ENCODE measurements around the gene RAB11FIP4. TPM values are rescaled to one million over a fixed set of nuclear protein-coding genes. Genes with fewer than 3 reads are reported as not detected.

Gene RAB11FIP4
- total and polyA plus RNA-seq, 9 of the 15 experiments (the other 6 are each of a cell fraction or from before 2014, with no cell fraction given): 0.62 to 16.6 (median 8.9) TPM

GRCh38 chr17:31457391-31458234 is 66.1 kb downstream of the RAB11FIP4 start (continued):
- TF ChIP-seq ZNF764 (CRISPR knock-in tag; IDR thresholded peaks at IDR 0.05; ENCODE audit: low read depth): no peak
- no peak for TF ChIP-seq KLF1 (tag; IDR thresholded peaks at IDR 0.05)
- no peak for TF ChIP-seq FOXJ2 (tag; IDR thresholded peaks at IDR 0.05)
- TF ChIP-seq ID3 (CRISPR knock-in tag; IDR thresholded peaks at IDR 0.05): no peak
- no peak for TF ChIP-seq ID3 (tag; IDR thresholded peaks at IDR 0.05)
- no peak for TF ChIP-seq MTA3 (IDR thresholded peaks at IDR 0.05; ENCODE audit: borderline replicate concordance)
- TF ChIP-seq GTF2B (IDR thresholded peaks at IDR 0.05; ENCODE audit: extremely low read depth, insufficient read length): no peak
- TF ChIP-seq DNMT1 (IDR thresholded peaks at IDR 0.05): no peak
- no peak for TF ChIP-seq ELF2 (CRISPR knock-in tag; IDR thresholded peaks at IDR 0.05)
- TF ChIP-seq MEF2D (tag; conservative IDR thresholded peaks at IDR 0.05; ENCODE audit: low read depth): no peak
- no peak for TF ChIP-seq ZNF431 (CRISPR knock-in tag; IDR thresholded peaks at IDR 0.05)
- TF ChIP-seq SMARCA4 (IDR thresholded peaks at IDR 0.05): peak; percentile 68
- TF ChIP-seq EZH2 (IDR thresholded peaks at IDR 0.05; ENCODE audit: borderline replicate concordance, low read depth, low read length): no peak
- TF ChIP-seq MBD1 (CRISPR knock-in tag; IDR thresholded peaks at IDR 0.05): no peak
- no peak for TF ChIP-seq ZBTB34 (CRISPR knock-in tag; IDR thresholded peaks at IDR 0.05)
- TF ChIP-seq PHB2 (IDR thresholded peaks at IDR 0.05; ENCODE audit: low read depth): no peak
- TF ChIP-seq SAFB (IDR thresholded peaks at IDR 0.05; ENCODE audit: borderline replicate concordance, low read depth, low read length): no peak
- no peak for TF ChIP-seq ZNF3 (CRISPR knock-in tag; IDR thresholded peaks at IDR 0.05)
- no peak for TF ChIP-seq E2F8 (IDR thresholded peaks at IDR 0.05; ENCODE audit: low read depth, partially characterized antibody)

Measured in K562 (cell line).